HEK293 (cell line): ENCODE measurements around the gene EIF5A2.

Experiments used
- GLIS1 ChIP-seq: fragments of 450-650 bp; formaldehyde crosslinking; IDR thresholded peaks from 2 replicates; pipeline ENCODE4 v1.5.1; 2016; ENCODE audit warnings: missing biosample characterization, missing genetic modification characterization
- GLIS2 ChIP-seq: fragments of 450-650 bp; formaldehyde crosslinking; IDR thresholded peaks from 2 replicates; pipeline ENCODE4 v1.5.1; 2016; ENCODE audit warnings: missing biosample characterization, missing genetic modification characterization
- HOXC10 ChIP-seq: sonication (generic); formaldehyde crosslinking; IDR thresholded peaks from 2 replicates; pipeline ENCODE4 v1.8.1; 2023; ENCODE audit warnings: mild to moderate bottlenecking, missing genetic modification reagents
- INSM2 ChIP-seq: fragments of 450-650 bp; formaldehyde crosslinking; IDR thresholded peaks from 2 replicates; pipeline ENCODE4 v1.5.1; 2016; ENCODE audit warnings: missing biosample characterization, missing genetic modification characterization
- MYNN ChIP-seq: fragments of 450-650 bp; formaldehyde crosslinking; IDR thresholded peaks from 2 replicates; pipeline ENCODE4 v1.5.1; 2016; ENCODE audit warnings: missing biosample characterization, missing genetic modification characterization, borderline replicate concordance
- SCRT1 ChIP-seq: fragments of 450-650 bp; formaldehyde crosslinking; IDR thresholded peaks from 2 replicates; pipeline ENCODE4 v1.5.1; 2016; ENCODE audit warnings: missing biosample characterization, missing genetic modification characterization, borderline replicate concordance
- TCF7L2 ChIP-seq: IDR thresholded peaks from 2 replicates; pipeline ENCODE4 v1.6.1; 2011; ENCODE audit warnings: low read depth, mild to moderate bottlenecking, inconsistent platforms, low read length, moderate library complexity, borderline replicate concordance
- TSHZ1 ChIP-seq: fragments of 450-650 bp; formaldehyde crosslinking; IDR thresholded peaks from 2 replicates; pipeline ENCODE4 v1.5.1; 2016; ENCODE audit warnings: missing biosample characterization, missing genetic modification characterization, borderline replicate concordance
- ZBTB7A ChIP-seq: fragments of 450-650 bp; formaldehyde crosslinking; IDR thresholded peaks from 2 replicates; pipeline ENCODE4 v1.5.1; 2016; ENCODE audit warnings: low read depth, missing biosample characterization, missing genetic modification characterization
- ZFHX2 ChIP-seq: fragments of 450-650 bp; formaldehyde crosslinking; conservative IDR thresholded peaks from 2 replicates; pipeline ENCODE4 v1.5.1; 2016; ENCODE audit warnings: missing biosample characterization, missing genetic modification characterization
- ZNF10 ChIP-seq: fragments of 450-650 bp; formaldehyde crosslinking; IDR thresholded peaks from 2 replicates; pipeline ENCODE4 v1.5.1; 2017; ENCODE audit warnings: missing biosample characterization, missing genetic modification characterization
- ZNF133 ChIP-seq: fragments of 450-650 bp; formaldehyde crosslinking; IDR thresholded peaks from 2 replicates; pipeline ENCODE4 v1.5.1; 2016; ENCODE audit warnings: missing biosample characterization, missing genetic modification characterization
- ZNF140 ChIP-seq: fragments of 450-650 bp; formaldehyde crosslinking; IDR thresholded peaks from 2 replicates; pipeline ENCODE4 v1.5.1; 2016; ENCODE audit warnings: missing biosample characterization, missing genetic modification characterization
- ZNF148 ChIP-seq: fragments of 450-650 bp; formaldehyde crosslinking; IDR thresholded peaks from 2 replicates; pipeline ENCODE4 v1.5.0; 2017; ENCODE audit warnings: missing biosample characterization, missing genetic modification characterization, borderline replicate concordance
- ZNF155 ChIP-seq: fragments of 450-650 bp; formaldehyde crosslinking; IDR thresholded peaks from 2 replicates; pipeline ENCODE4 v1.5.1; 2016; ENCODE audit warnings: missing biosample characterization, missing genetic modification characterization
- ZNF18 ChIP-seq: fragments of 450-650 bp; formaldehyde crosslinking; IDR thresholded peaks from 2 replicates; pipeline ENCODE4 v1.5.1; 2016; ENCODE audit warnings: missing biosample characterization, missing genetic modification characterization
- ZNF202 ChIP-seq: fragments of 450-650 bp; formaldehyde crosslinking; IDR thresholded peaks from 2 replicates; pipeline ENCODE4 v1.5.1; 2016; ENCODE audit warnings: missing biosample characterization, missing genetic modification characterization, borderline replicate concordance
- ZNF292 ChIP-seq: fragments of 450-650 bp; formaldehyde crosslinking; IDR thresholded peaks from 2 replicates; pipeline ENCODE4 v1.5.1; 2016; ENCODE audit warnings: low read depth, missing biosample characterization, missing genetic modification characterization, borderline replicate concordance
- ZNF391 ChIP-seq: fragments of 450-650 bp; formaldehyde crosslinking; IDR thresholded peaks from 2 replicates; pipeline ENCODE4 v1.5.1; 2016; ENCODE audit warnings: low read depth, missing biosample characterization, missing genetic modification characterization, borderline replicate concordance
- ZNF473 ChIP-seq: fragments of 450-650 bp; formaldehyde crosslinking; IDR thresholded peaks from 2 replicates; pipeline ENCODE4 v1.5.1; 2017; ENCODE audit warnings: missing biosample characterization, missing genetic modification characterization
- ZNF488 ChIP-seq: fragments of 450-650 bp; formaldehyde crosslinking; IDR thresholded peaks from 2 replicates; pipeline ENCODE4 v1.5.1; 2016; ENCODE audit warnings: missing biosample characterization, missing genetic modification characterization
- ZNF501 ChIP-seq: fragments of 450-650 bp; formaldehyde crosslinking; IDR thresholded peaks from 2 replicates; pipeline ENCODE4 v1.5.1; 2016; ENCODE audit warnings: missing biosample characterization, missing genetic modification characterization
- ZNF560 ChIP-seq: fragments of 450-650 bp; formaldehyde crosslinking; IDR thresholded peaks from 2 replicates; pipeline ENCODE4 v1.5.1; 2017; ENCODE audit warnings: missing biosample characterization, missing genetic modification characterization, borderline replicate concordance
- ZNF677 ChIP-seq: fragments of 450-650 bp; IDR thresholded peaks from 2 replicates; pipeline ENCODE4 v1.5.0; 2018; ENCODE audit warnings: missing biosample characterization, mild to moderate bottlenecking, missing genetic modification characterization, moderate library complexity
- ZNF707 ChIP-seq: fragments of 450-650 bp; formaldehyde crosslinking; IDR thresholded peaks from 2 replicates; pipeline ENCODE4 v1.5.1; 2016; ENCODE audit warnings: missing biosample characterization, missing genetic modification characterization
- ZNF768 ChIP-seq: fragments of 450-650 bp; formaldehyde crosslinking; IDR thresholded peaks from 2 replicates; pipeline ENCODE4 v1.5.1; 2018; ENCODE audit warnings: missing biosample characterization, mild to moderate bottlenecking, missing genetic modification characterization

Gene EIF5A2

GRCh38 chr3:170908235-170909116 lies at the start of gene EIF5A2 (continued):
- TF ChIP-seq ZNF292 (tag by site-specific recombination): no peak
- no peak for TF ChIP-seq ZNF677 (tag by site-specific recombination)
- peak; percentile 58; the same call in 1 of the 2 replicates for TF ChIP-seq ZNF501 (tag by site-specific recombination)
- peak; percentile 54 for TF ChIP-seq ZNF560 (tag by site-specific recombination)
- TF ChIP-seq ZNF133 (tag by site-specific recombination): no peak
- TF ChIP-seq ZNF202 (tag by site-specific recombination): no peak
- TF ChIP-seq ZNF391 (tag by site-specific recombination): no peak; the same call in 1 of the 2 replicates
- no peak for TF ChIP-seq ZBTB7A
- peak; percentile 48 for TF ChIP-seq ZFHX2 (tag by site-specific recombination)
- no peak for TF ChIP-seq ZNF155 (tag by site-specific recombination)
- no peak for TF ChIP-seq TCF7L2
- TF ChIP-seq ZNF10: no peak
- TF ChIP-seq MYNN: no peak
- no peak for TF ChIP-seq ZNF148 (tag by site-specific recombination)
- TF ChIP-seq TSHZ1 (tag by site-specific recombination): no peak
- no peak for TF ChIP-seq ZNF18
- no peak for TF ChIP-seq ZNF473 (tag by site-specific recombination)
- no peak for TF ChIP-seq ZNF488
- TF ChIP-seq ZNF140 (tag by site-specific recombination): no peak
- TF ChIP-seq ZNF768 (tag by site-specific recombination): no peak
- TF ChIP-seq INSM2 (tag by site-specific recombination): no peak; the same call in 1 of the 2 replicates
- TF ChIP-seq ZNF707 (tag by site-specific recombination): no peak
- no peak for TF ChIP-seq SCRT1
- TF ChIP-seq GLIS1 (tag by site-specific recombination): no peak
- no peak for TF ChIP-seq HOXC10 (CRISPR knock-in tag)
- TF ChIP-seq GLIS2: peak; percentile 72
